Cardiac muscle cell (in vitro differentiated cells and primary cell): Measurements from ENCODE around the gene MLPH. TPM values are rescaled to one million over a fixed set of nuclear protein-coding genes. Genes with fewer than 3 reads are reported as not detected.
A peak's percentile ranks its signal among the peaks of the same experiment; 100 is the strongest.

Experiments used
- DNase-seq, 2 donors: peaks; one replicate each; pipeline versions ENCODE4 v3.0.0 to v3.0.0-alpha.2; 2010 to 2017; ENCODE audit warnings: low read depth in 1 of 2, low spot score in 1 of 2
- H3K27ac ChIP-seq: fragments of 200-600 bp; sonication (generic); 2 replicates; pipeline ENCODE4 v1.5.1; 2016
- H3K27me3 ChIP-seq: fragments of 200-600 bp; sonication (generic); 2 replicates; pipeline ENCODE4 v1.6.0; 2016; ENCODE audit warnings: control low read depth
- H3K36me3 ChIP-seq: fragments of 200-600 bp; sonication (generic); 2 replicates; pipeline ENCODE4 v1.5.1; 2016; ENCODE audit warnings: control low read depth
- H3K4me1 ChIP-seq: fragments of 200-600 bp; sonication (generic); 2 replicates; pipeline ENCODE4 v1.8.1; 2017; ENCODE audit warnings: low read depth, mild to moderate bottlenecking, mixed run types
- H3K4me3 ChIP-seq: fragments of 200-600 bp; sonication (generic); 2 replicates; pipeline ENCODE4 v1.5.1; 2016; ENCODE audit warnings: mild to moderate bottlenecking
- H3K9me3 ChIP-seq: fragments of 200-600 bp; sonication (generic); 2 replicates; pipeline ENCODE4 v1.5.1; 2017; ENCODE audit warnings: low read depth, mild to moderate bottlenecking, control low read depth
- CTCF ChIP-seq: IDR thresholded peaks from 2 replicates; pipeline ENCODE4 v1.5.1; 2012; ENCODE audit warnings: low read depth, mild to moderate bottlenecking, low read length
- polyA plus RNA-seq: library from polyadenylated mRNA; unstranded; fragments of >200 nt; fragmentation: Nextera tagmentation; extraction: Ambion mirVana; gene quantifications from 2 replicates; pipeline ENCODE4 v1.2.1, GENCODE V29; 2016
- total RNA-seq: library from RNA; depleted of rRNA; stranded (reverse); fragments of >200 nt; gene quantifications from 2 replicates; pipeline ENCODE4 v1.2.3, GENCODE V29; 2016

The MLPH gene
- total and polyA plus RNA-seq, 2 experiments from 2014 or later = 0.27 to 1.4 TPM

- Histone ChIP-seq H3K4me1 (peaks cover 9% of the 10 kb centered on the region), H3K9me3 (no peaks in the 10 kb centered on the region), H3K4me3 (no peak overlapping the region), H3K27me3 (no peaks in the 10 kb centered on the region), H3K36me3 (no peaks in the 10 kb centered on the region), H3K27ac (no peak overlapping the region)
- peak in 1 of 2 donors; percentile 37 for DNase-seq
- TF ChIP-seq CTCF = no peak
These were observed 88.1 kb downstream of the MLPH start for GRCh38 chr2:237574894-237575868.

GRCh38 chr2:237575869-237576862 lies 89.1 kb downstream of the MLPH start:
- Histone ChIP-seq H3K4me3 (no peak overlapping the region), H3K9me3 (no peaks in the 10 kb centered on the region), H3K4me1 (peaks cover 9% of the 10 kb centered on the region), H3K36me3 (no peaks in the 10 kb centered on the region), H3K27me3 (no peaks in the 10 kb centered on the region), H3K27ac (no peak overlapping the region)
- no peak for TF ChIP-seq CTCF
- DNase-seq = no peak

- no peaks in the 10 kb centered on the region for H3K27me3 ChIP-seq
- no peak overlapping the region for H3K4me3 ChIP-seq
- no peak overlapping the region for H3K27ac ChIP-seq
- no peaks in the 10 kb centered on the region for H3K36me3 ChIP-seq
- H3K4me1 ChIP-seq = peaks cover 11% of the 10 kb centered on the region
- no peaks in the 10 kb centered on the region for H3K9me3 ChIP-seq
- no peak for DNase-seq
- TF ChIP-seq CTCF = no peak
These were observed 89.9 kb downstream of the MLPH start for GRCh38 chr2:237576974-237577373.

GRCh38 chr2:237577458-237577857 lies 90.4 kb downstream of the MLPH start:
- no peaks in the 10 kb centered on the region for H3K36me3 ChIP-seq
- no peak overlapping the region for H3K27ac ChIP-seq
- H3K4me3 ChIP-seq = no peak overlapping the region
- no peaks in the 10 kb centered on the region for H3K27me3 ChIP-seq
- H3K4me1 ChIP-seq = peaks cover 11% of the 10 kb centered on the region
- no peaks in the 10 kb centered on the region for H3K9me3 ChIP-seq
- no peak for DNase-seq
- no peak for TF ChIP-seq CTCF
